GM21367 (cell line): ENCODE results near the gene DIAPH3.

Experiments used
- ATAC-seq: cut with Tn5 transposase; IDR thresholded peaks from one replicate; pipeline ENCODE4 v1.9.1; 2021; ENCODE audit not compliant: unreplicated experiment

The DIAPH3 gene

DNA sequence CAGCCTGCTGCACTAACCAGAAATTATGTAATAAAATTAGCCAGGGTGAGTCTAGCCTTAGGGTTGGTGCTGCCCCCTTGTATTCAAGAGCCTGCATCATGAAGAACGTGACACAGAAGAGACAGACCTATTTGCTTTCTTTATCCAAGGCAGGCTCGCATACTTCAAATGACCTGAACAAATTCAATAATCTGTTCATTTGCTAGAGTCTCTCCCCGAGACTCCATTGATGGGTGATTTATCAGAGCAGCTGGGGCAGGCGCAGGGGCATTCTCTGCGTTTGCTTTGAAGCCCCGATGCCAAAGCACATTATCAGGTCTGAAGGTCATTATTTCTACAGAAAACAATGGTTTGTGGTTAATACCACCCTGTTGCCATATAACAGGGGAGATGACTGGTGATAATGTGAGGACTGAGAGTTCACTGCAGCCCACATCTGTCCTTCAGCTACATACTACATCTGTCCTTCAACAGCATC is 520.3 kb downstream of the DIAPH3 start:
- no peak for ATAC-seq

DNA sequence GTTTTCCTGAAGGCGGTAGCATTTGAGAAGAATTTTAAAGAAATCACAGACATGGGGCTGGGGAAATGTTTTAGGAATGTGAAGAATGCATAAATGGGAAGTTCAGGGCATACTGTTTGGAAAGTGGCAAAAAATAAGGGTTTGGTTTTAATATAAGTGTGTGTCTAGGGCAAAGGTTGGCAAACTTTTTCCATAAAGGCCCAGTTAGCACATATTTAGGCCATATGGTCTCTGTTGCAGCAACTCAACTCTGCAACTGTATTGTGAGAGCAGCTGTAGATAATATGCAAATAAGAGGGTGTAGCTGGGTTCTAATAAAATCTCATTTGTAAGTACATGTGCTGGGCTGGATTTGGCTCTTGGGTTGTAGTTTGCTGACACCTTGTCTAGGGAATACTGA is 521.9 kb downstream of the DIAPH3 start:
- no peak for ATAC-seq

DNA sequence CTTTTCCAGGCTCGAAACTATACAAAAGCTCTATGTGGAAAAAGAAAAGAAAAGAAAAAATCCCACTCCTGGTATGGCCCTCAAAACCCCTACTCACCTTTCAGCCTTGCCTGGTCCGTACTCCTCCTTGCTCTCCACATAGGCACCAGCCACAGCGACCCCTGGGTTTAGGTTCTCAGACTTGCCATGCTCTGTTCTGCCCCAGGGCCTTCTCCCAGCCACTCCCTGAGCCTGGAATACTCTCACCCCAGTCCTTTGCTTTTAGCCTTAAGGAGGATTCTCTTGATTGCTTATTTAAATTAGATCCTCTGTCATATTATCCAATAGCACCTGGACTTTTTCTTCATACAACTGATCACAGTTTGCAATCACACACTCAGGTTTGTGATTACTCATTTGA is 522.5 kb downstream of the DIAPH3 start:
- ATAC-seq, result no peak

DNA sequence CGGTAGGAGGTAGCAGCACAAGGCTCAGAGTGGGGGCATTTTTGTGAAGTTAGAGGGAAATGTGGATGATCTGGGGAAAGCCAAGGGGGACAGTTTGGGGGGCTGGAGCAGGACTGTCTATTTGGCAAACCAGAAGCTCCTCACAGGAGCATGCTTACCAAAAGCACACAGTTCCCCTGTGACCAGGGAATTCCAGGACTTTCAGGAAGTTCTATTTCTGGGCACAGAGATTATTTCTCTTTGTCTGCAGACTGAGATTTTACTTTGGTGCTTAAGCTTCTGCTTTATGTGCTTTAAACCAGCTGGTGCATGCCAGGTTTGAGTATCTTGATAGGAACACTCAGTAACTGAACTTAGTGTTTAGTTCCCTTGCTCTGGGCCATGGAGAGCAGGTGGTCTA is 525.3 kb downstream of the DIAPH3 start:
- ATAC-seq, result no peak

DNA sequence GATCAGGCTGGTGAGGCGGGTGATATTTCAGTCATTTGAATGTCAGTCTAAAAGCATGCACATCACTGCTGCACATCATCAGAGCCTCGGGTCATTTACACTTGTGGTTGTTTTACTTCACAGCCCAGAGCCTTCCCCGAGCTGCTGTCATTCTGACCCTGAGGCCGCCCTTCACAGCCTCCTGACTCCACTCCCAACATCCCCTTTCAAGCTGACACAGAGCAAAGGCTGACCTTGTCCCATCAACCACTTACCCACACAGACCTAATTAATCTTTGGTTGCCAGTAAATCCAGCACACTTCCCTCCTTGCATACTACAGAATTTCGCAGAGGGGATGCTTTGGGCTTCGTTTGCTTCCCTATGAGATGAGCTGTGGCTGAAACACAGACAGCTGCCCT is 528.1 kb downstream of the DIAPH3 start:
- no peak for ATAC-seq

DNA sequence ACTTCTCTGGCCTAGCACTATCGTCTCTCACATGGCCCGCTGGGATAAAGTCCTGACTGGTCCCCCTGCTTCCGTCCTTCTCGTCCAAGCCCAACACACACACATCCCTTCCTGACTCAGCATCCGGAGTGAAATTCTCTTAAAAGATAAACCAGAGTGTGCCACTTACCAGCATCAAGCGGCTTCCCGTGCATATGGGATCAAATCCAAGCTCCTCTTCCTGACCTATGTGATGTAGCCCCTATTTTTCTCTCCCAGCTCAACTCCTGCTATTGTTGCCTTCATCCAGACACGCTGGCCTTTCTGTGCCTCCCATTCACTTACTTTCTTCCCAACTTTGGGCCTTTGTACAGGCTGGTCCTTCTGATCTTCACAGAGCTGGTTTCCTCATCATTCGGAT is 530.4 kb downstream of the DIAPH3 start:
- no peak for ATAC-seq

DNA sequence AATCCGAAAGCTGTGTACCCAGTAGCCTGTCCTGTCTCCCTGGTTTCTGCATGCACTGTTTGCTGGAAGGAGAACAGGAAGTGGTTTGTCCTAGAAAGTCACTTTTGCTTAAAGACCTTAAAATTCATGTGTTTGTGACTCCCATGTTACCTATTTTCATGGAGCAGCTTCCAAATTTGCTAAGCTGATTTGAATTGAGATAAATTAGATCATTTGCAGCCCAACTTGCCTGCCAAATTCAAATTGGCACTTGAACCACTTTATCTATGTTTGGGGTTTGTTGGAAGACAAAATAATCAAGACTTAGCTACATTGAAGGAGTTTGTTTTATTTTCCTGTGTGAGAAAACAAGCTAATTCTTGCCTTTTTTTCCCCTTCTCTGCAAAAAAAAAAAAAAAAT is 532.5 kb downstream of the DIAPH3 start:
- ATAC-seq, result no peak

DNA sequence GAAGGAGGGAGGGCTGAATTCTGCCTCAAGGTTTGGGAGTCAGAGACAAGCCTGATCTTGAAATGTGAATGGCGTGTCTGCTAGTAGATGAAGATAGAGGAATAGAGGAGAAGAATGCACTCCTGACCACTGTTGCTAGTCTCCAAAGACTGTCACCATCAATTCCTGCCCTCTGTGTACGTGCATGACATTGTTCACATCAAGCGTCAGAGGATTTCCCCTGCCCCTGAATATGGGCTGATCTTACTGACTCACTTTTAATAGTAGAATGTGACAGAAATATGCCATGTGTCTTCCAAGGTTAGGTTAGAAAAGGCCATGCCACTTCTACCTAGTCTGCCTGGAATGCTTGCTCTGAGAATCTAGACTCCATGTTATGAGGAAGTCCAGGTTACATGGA is 538.6 kb downstream of the DIAPH3 start:
- no peak for ATAC-seq

DNA sequence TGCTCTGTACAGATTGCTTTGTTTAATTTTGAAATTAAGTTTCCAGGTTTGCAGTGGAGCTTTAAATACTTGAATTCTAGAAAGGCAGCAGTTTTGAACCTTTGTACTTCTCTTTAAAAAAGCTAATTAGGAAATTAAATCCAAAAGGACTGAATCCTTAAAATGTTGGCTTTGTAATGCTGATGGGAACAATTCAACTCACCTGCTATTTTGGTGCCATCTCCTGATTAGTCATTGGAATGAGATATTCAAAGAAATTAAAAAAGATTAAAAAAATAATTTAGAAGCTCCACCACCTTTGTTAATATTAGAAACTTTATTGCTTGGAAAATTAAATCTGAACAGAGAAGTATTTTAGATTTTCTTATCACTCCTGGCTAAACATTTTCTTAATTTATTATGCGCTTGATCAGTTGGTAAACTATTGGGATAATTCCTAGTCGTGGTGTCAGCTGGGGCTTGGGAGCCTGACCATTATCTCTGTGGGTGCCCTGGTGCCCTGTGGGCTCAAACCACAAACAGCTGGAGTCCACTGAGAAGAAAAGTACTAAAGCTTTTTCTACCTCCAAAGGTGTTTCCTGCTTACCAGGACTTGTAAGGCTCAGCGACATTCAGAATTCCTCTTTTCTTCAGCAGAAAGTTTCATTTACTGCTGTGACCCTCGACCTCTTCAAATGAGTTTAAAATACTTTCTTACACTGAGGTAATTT is 540.4 kb downstream of the DIAPH3 start:
- no peak for ATAC-seq

DNA sequence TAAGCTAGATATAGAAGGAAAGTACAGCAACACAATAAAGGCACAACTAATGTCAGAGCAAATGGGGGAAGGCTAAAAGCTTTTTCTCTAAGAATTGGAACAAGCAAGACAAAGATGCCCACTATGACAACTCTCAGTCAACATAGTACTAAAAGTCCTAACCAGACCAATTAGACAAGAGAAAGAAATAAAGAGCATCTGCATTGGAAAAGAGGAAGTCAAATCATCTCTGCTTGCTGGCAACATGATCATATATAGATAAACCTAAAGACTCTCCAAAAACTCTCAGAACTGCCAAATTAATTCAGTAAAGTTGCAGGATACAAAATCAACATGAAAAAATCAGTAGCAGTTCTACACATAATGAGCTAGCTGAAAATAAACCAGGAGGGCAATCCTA is 542.0 kb downstream of the DIAPH3 start:
- no peak for ATAC-seq
